HG02759 (cell line): Measurements from ENCODE around the gene TBC1D32.
A peak's percentile ranks its signal among the peaks of the same experiment; 100 is the strongest.
"Not testable (repeated sequence)": the region's sequence is repeated elsewhere in the genome, so short reads cannot be mapped to it uniquely, and the experiment has no call there.

Experiments used
- ATAC-seq: cut with Tn5 transposase; IDR thresholded peaks from one replicate; pipeline ENCODE4 v1.9.1; 2021; ENCODE audit warnings: mild to moderate bottlenecking, moderate library complexity; ENCODE audit not compliant: unreplicated experiment

TBC1D32 gene

GRCh38 chr6:121134922-121135321 lies 199.4 kb downstream of the TBC1D32 start:
- ATAC-seq, result no peak

DNA sequence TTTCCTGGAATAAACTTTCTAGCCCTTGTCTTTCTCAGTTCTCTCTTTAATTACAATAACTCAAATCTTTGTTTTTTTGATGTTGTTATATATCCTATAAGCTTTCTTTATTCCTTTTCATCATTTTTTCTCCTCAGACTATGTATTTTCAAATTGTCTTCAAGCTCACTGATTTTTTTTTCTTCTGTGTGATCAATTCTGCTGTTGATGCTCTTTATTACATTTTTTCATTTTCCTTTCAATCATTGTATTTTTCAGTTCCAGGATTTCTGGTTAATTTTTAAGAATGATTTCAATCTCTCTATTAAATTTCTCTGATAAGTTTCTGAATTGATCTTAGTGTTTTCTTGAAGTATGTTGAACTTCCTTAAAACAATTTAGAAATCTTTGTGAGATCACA lies 209.7 kb downstream of the TBC1D32 start:
- no peak for ATAC-seq

- no peak for ATAC-seq
Observed at GRCh38 chr6:121112356-121112755, 221.9 kb downstream of the TBC1D32 start.

- ATAC-seq, result no peak
Observed at GRCh38 chr6:121110733-121111132, 223.5 kb downstream of the TBC1D32 start.

DNA sequence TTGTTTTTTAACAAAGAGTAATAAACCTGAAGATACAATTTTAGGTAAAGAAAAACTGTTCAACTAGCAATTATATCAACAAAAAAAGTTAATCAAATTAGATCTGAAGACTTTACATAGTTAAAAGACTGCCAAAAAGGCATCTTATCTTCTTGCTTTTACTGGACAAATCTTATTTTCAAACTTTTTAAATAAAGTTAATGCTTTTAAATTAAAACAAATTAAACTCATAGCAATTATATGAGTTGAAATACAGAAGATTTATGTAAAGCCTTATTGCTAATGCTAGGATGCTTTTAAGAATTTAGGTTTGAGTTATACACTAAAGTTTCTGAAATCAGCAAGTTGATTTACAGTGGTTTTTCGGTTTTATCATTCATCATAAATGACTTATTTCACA lies 227.3 kb downstream of the TBC1D32 start:
- no peak for ATAC-seq

DNA sequence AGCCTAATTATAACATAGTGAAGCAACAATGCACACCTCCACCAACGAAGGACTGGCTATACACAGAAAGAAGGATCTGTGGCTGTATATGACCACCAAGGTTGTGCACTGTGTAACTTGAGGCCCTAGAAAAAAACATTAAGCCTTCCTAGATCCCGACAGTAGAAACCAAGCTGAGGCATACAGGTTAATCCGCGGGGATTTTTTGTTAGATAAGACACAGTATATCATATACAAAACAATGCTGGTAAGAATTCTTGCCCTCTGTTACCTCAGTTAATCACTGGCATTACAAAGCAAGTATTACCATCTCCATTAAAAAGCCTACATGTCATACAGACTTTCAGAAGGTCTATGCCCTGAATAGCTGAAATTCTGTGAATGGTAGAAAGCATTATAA lies 228.8 kb downstream of the TBC1D32 start:
- ATAC-seq, result no peak

DNA sequence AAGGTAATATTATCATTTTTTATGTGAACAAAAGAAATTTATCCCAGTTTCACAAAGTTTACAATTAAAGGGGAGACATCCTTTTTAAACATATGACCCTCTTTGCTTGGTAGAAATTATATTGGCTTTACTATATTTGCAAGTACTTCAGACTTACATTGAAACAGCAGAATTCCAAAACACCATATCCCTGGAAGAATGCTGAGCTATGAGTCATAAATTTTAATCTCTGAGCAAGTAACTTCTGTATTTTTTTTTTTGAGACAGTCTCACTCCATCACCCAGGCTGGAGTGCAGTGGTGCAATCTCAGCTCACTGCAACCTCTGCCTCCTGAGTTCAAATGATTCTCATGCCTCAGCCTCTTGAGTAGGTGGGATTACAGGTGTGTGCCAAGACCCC lies 240.4 kb downstream of the TBC1D32 start:
- ATAC-seq, result no peak

- ATAC-seq, result no peak
Observed at GRCh38 chr6:121090492-121090891, 243.8 kb downstream of the TBC1D32 start.

DNA sequence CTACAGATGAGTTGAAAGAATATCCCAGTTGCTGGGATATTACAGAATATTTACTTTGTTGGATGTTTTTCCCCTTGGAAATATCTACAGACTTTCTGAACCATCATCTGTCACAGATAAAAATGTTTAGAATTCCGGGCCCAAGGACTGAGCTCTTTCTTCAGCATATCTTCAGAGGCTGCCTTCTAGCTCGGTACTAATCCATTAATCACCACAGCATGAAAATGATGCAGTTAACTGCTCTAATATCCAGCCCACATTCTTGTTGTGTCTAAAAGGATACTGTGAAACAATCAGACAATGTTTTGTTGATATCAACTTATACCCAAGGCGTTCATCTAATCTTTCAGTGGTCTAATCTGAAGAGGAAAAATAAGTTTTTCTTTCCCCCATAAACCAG lies 247.4 kb downstream of the TBC1D32 start:
- no peak for ATAC-seq

DNA sequence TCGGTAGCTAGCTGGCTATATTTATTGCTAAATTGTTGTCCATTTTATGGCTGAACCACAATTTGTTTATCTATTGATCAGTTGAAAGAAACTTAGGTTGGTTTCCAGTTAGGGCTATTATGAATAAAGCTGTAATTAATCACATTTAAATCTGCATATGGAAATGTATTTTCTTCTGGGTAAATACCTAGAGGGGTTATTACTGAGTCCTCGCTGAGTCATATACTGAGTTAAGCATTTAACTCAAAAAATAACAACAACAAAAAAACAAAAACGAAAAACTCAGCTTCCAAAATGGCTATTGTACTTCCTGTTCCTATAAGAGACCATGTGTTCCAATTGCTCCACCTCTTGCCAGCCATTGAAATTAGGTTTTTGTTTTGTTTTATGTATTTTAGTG lies 258.2 kb downstream of the TBC1D32 start:
- ATAC-seq, result no peak

DNA sequence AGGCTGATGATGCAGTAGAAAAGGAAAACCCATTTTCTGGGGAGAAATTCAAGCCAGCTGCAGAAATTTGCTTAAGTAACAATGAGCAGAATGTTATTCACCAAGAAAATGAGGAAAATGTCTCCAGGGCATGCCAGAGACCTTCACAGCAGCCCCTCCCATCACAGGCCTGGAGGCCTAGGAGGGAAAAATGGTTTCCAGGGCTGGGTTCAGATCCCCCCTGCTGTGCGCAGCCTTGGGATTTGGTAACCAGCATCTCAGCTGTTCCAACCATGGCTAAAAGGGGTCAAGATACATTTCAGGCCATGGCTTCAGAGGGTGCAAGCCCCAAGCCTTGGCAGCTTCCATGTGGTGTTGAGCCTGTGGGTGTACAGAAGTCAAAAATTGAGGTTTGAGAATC lies 265.5 kb downstream of the TBC1D32 start:
- ATAC-seq, result not testable (repeated sequence)

DNA sequence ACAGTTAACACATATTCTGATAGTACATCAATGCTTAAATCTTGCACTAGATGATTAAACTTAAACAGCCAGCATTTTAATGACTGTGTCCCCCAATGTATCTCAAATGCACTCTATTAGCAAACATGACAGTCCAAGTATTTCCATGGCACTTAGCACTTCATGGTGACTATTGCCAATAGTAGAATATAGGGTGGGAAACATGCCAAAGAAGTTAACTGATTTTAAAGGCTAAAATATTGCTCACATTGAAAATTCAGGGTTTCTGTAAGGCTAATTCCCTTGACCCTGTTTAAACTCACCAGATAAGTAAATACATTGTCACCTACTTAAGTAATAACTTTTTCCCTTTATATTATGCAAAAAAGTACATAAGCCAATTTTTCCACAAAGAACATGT lies 266.9 kb downstream of the TBC1D32 start:
- no peak for ATAC-seq

DNA sequence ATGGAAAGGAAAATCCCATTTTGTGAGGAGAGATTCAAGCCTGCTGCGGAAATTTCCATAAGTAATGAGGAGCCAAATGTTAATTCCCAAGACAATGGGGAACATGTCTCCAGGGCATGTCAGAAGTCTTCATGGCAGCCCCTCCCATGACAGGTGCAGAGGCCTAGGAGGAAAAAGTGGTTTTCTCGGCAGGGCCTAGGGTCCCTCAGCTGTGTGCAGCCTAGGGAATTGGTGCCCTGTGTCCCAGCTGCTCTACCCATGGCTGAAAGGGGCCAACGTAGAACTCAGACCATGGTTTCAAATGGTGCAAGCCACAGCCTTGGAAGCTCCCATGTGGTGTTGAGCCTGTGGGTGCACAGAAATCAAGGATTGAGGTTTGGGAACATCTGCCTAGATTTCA lies 269.9 kb downstream of the TBC1D32 start:
- ATAC-seq, result no peak

DNA sequence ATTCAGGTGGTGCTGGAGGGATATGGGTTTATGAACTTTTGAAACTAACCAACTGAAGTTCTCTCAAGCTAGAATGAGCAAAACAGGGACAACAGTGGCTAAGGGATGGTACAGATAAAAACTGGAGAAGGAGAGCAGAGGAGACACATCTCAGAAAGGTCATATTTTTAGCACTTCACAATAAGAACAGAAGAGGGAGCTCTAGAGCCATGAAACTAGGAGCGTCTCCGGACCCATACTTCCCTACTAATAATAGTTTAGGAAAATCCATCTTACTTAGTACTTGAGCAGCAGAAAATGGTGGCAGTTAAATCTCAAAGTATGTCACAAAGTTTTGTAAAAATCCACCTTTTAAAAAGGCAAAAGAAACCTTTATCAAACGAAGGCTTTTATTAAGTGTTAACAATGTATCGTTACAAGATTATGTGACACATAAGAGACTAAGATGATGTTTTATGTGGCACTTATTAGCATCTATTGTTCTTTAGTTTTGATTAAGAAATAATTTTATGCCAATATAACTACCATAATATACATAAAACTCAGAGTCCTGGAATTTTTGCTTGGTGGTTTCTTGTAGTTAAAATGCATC lies 278.6 kb downstream of the TBC1D32 start:
- ATAC-seq, result peak; percentile 82

DNA sequence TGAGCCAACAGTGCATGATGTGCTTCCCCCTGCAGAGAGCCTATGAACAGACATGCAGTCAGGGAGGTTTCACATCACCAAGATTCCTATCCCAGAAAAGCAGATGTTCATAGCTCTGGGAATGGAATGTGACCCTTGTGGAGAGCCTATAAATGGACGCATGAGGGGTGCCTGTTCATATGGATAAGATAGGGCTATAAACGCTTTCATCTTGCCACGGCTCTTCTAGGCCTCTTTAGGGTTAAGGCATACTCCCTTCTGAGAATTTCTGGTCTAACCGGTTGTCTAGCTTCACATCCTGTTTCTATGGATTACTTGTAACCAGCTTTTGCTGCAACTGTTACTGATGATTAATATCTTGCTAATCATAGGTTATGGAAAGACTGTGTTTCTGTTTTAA lies 285.7 kb downstream of the TBC1D32 start:
- not testable (repeated sequence) for ATAC-seq

- not testable (repeated sequence) for ATAC-seq
Observed at GRCh38 chr6:121044905-121045304, 289.4 kb downstream of the TBC1D32 start.

DNA sequence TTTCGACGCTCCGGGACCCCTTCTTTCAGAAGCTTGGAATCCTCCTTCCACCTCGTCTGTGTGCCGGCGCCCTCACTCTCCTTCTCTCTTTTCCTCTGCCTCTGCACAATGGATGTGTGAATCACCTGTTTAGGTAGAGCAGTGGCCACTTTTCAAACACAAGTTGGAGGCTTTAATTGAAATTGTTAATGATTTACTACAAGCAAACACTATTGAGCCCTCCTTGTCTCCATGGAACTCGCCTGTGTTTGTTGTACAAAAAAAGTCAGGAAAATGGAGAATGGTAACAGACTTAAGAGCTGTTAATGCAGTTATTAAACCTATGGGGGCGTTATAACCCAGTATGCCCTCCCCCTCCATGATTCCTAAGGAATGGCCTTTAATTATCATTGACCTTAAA lies 290.6 kb downstream of the TBC1D32 start:
- ATAC-seq, result not testable (repeated sequence)

GRCh38 chr6:121043211-121043610 lies 291.1 kb downstream of the TBC1D32 start:
- not testable (repeated sequence) for ATAC-seq

GRCh38 chr6:121042766-121043165 lies 291.5 kb downstream of the TBC1D32 start:
- ATAC-seq, result no peak

GRCh38 chr6:121040831-121041230 lies 293.4 kb downstream of the TBC1D32 start:
- no peak for ATAC-seq

GRCh38 chr6:121033091-121033490 lies 301.2 kb downstream of the TBC1D32 start:
- no peak for ATAC-seq

DNA sequence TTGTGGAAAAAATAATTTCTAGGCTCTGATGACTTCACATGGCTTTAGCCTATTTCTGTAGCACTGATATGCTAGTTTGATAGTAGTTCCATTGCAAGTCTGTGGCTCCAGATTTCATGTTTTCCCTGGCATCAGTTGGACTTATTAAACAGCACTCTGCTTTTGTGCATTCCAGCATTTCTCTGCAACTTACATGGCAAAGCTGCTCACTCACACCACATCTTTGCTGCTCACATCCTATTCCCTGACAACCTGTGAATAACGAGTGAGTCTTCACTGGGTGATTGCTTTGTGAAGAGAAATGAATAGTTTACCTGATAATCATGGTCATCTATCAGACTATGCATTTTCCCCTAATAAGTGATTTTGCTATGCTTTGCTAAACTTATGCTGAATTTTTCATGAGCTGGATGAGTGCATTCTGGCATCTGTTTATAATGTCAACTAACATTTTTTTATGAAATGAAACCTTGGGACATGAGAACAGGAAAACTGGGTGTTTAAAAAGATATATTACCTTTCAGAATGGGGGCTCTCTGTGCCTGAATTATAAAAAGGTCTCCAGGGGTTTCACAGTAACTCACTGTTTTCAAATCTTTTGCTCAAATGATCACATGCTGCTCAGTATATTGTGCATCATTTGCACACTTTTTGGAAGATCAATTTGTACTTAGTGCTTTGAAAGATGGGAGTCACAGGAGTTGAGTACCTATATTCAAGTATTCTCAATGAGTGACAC lies 301.8 kb downstream of the TBC1D32 start:
- ATAC-seq, result no peak
